ENCODE measurements around the gene GMDS. TPM values are rescaled to one million over a fixed set of nuclear protein-coding genes. Genes with fewer than 3 reads are reported as not detected.

The GMDS gene
- total RNA-seq, 5 donors from 2014 or later (not counting 1 experiment from before 2014, with no cell fraction given), result 12.9 to 21.5 (median 14.6) TPM

GRCh38 chr6:2097464-2097863 lies 147.9 kb downstream of the GMDS start:
- H3K9me3 ChIP-seq, result no peaks in the 10 kb centered on the region
- Mint-ChIP-seq H3K27me3 (no peaks in the 10 kb centered on the region), H3K36me3 (peaks cover 8% of the 10 kb centered on the region), H3K4me1 (no peaks in the 10 kb centered on the region), H3K9me3 (no peaks in the 10 kb centered on the region), H3K4me3 (no peak overlapping the region), H3K27ac (no peak overlapping the region)
- H3K27ac ChIP-seq (ENCODE audit: low read length), result no peak overlapping the region
- ChIA-PET CTCF (interaction anchor here (0.6 to 0.8 kb wide), 2 partner anchors 307 to 458 kb away, joined by 4 to 5 read pairs; no protein-coding TSS in a partner anchor), POLR2A (interaction anchor here (0.6 to 0.7 kb wide), 2 partner anchors 439 to 1838 kb away, joined by 5 to 8 read pairs; no protein-coding TSS in a partner anchor)
- no peak for ATAC-seq (replicated peaks in 1 of 4)
- H3K4me1 ChIP-seq (ENCODE audit: control insufficient read depth in 1 of 2, extremely low read depth in 1 of 2, insufficient read depth in 2 of 2, low read length in 2 of 2), result peaks cover 0 to 2% of the 10 kb centered on the region in 2 experiments
- no CpG with 5 or more reads among the region's 3 CpGs for WGBS (ENCODE audit: insufficient coverage)
- no peaks in the 10 kb centered on the region for H3K36me3 ChIP-seq (ENCODE audit: control insufficient read depth in 2 of 2, extremely low read depth in 1 of 2, insufficient read depth in 1 of 2, low read length in 1 of 2)
- DNase-seq, result no peak
- H3K4me3 ChIP-seq (ENCODE audit: control insufficient read depth in 1 of 2, extremely low read depth in 1 of 2, low read length in 1 of 2), result no peak overlapping the region
- H3K27me3 ChIP-seq (replicated peaks in 1 of 2; ENCODE audit: control insufficient read depth in 2 of 2, extremely low read depth in 1 of 2, insufficient read depth in 2 of 2, low read length in 1 of 2), result no peaks in the 10 kb centered on the region

DNA sequence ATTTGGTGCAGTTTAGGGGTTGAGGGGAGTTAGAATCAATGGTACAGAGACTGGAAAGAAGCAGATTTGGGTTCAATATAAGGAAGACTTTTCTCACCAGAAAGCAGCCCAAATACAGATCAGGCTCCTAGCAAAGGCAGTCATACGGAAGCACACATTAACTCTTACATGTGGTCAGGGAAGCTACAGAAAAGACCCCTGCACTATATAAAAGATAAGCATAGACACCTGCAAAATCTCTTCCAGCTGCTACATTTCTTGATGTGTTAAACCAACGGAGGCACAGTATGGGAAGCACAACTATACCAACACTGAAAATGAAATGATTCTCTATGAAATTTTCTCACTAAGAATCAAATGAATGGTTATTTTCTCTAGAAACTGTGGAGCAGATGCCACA lies 150.8 kb downstream of the GMDS start:
- Histone ChIP-seq H3K27me3 (replicated peaks in 1 of 2; ENCODE audit: control insufficient read depth in 2 of 2, extremely low read depth in 1 of 2, insufficient read depth in 2 of 2, low read length in 1 of 2) (no peaks in the 10 kb centered on the region), H3K36me3 (ENCODE audit: control insufficient read depth in 2 of 2, extremely low read depth in 1 of 2, insufficient read depth in 1 of 2, low read length in 1 of 2) (no peaks in the 10 kb centered on the region), H3K9me3 (no peaks in the 10 kb centered on the region), H3K4me3 (ENCODE audit: control insufficient read depth in 1 of 2, extremely low read depth in 1 of 2, low read length in 1 of 2) (no peak overlapping the region), H3K4me1 (ENCODE audit: control insufficient read depth in 1 of 2, extremely low read depth in 1 of 2, insufficient read depth in 2 of 2, low read length in 2 of 2) (peaks cover 0 to 2% of the 10 kb centered on the region in 2 experiments), H3K27ac (ENCODE audit: low read length) (no peak overlapping the region)
- H3K36me3 Mint-ChIP-seq, result peaks cover 22% of the 10 kb centered on the region
- CTCF ChIA-PET, result interaction anchor here in 1 of 2 donors (0.7 kb wide), 1 partner anchor 43 kb away, joined by 4 read pairs; no protein-coding TSS in a partner anchor
- POLR2A ChIA-PET, result no interaction called here
- 80% methylated on average over 2 of the region's 2 CpGs for WGBS (ENCODE audit: insufficient coverage)
- H3K4me1 Mint-ChIP-seq, result no peaks in the 10 kb centered on the region
- H3K27me3 Mint-ChIP-seq, result no peaks in the 10 kb centered on the region
- DNase-seq, result no peak
- no peak overlapping the region for H3K4me3 Mint-ChIP-seq
- no peak overlapping the region for H3K27ac Mint-ChIP-seq
- ATAC-seq (replicated peaks in 1 of 4), result no peak
- H3K9me3 Mint-ChIP-seq, result no peaks in the 10 kb centered on the region

DNA sequence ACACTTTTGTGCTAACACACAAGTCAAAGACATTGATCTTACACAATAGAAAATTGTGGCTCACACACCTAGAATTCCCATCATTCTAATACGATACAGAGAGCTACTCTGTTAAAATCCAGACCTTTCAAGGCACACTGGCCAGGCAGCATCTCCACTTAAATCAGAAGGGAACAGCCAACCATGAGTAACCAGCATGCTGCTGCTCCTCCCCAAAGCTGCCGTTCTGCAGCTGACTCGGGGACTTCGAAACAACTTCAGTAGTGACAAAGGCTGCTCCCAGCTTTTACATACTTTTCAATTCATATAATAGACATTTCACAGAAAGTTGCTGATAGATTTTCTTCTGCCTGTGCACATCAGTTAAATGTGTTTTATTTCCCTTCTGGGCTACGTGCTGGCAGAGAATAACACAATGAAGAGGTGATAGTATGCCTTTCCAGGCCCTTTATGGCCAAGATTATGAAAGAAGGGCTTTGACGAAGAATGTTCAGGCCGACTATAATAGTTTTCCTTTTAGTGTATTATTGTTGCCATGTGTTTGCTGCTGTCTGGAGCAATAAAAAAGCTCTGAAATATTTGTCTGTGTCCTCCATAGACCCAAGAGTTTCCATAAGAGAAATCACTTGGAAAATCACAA lies 159.0 kb downstream of the GMDS start:
- Histone ChIP-seq H3K9me3 (no peaks in the 10 kb centered on the region), H3K4me3 (ENCODE audit: control insufficient read depth in 1 of 2, extremely low read depth in 1 of 2, low read length in 1 of 2) (no peak overlapping the region), H3K4me1 (ENCODE audit: control insufficient read depth in 1 of 2, extremely low read depth in 1 of 2, insufficient read depth in 2 of 2, low read length in 2 of 2) (peaks cover 4 to 6% of the 10 kb centered on the region in 2 experiments), H3K27ac (ENCODE audit: low read length) (no peak overlapping the region), H3K36me3 (ENCODE audit: control insufficient read depth in 2 of 2, extremely low read depth in 1 of 2, insufficient read depth in 1 of 2, low read length in 1 of 2) (no peaks in the 10 kb centered on the region), H3K27me3 (replicated peaks in 1 of 2; ENCODE audit: control insufficient read depth in 2 of 2, extremely low read depth in 1 of 2, insufficient read depth in 2 of 2, low read length in 1 of 2) (no peaks in the 10 kb centered on the region)
- CTCF ChIA-PET, result no interaction called here
- ATAC-seq (replicated peaks in 1 of 4) (no peak), DNase-seq (no peak)
- POLR2A ChIA-PET, result no interaction called here
- Mint-ChIP-seq H3K9me3 (no peaks in the 10 kb centered on the region), H3K27ac (no peak overlapping the region), H3K4me1 (peaks cover 15 to 20% (median 17%) of the 10 kb centered on the region in 3 donors), H3K36me3 (peaks cover 30% of the 10 kb centered on the region), H3K27me3 (no peaks in the 10 kb centered on the region), H3K4me3 (no peak overlapping the region)
- 96% methylated on average over 4 of the region's 7 CpGs for WGBS (ENCODE audit: insufficient coverage)

- no peak overlapping the region for H3K27ac Mint-ChIP-seq
- peaks cover 20 to 26% (median 21%) of the 10 kb centered on the region in 3 donors for H3K4me1 Mint-ChIP-seq
- H3K27me3 Mint-ChIP-seq, result no peaks in the 10 kb centered on the region
- Histone ChIP-seq H3K27me3 (replicated peaks in 1 of 2; ENCODE audit: control insufficient read depth in 2 of 2, extremely low read depth in 1 of 2, insufficient read depth in 2 of 2, low read length in 1 of 2) (no peaks in the 10 kb centered on the region), H3K27ac (ENCODE audit: low read length) (no peak overlapping the region), H3K36me3 (ENCODE audit: control insufficient read depth in 2 of 2, extremely low read depth in 1 of 2, insufficient read depth in 1 of 2, low read length in 1 of 2) (no peaks in the 10 kb centered on the region), H3K4me3 (ENCODE audit: control insufficient read depth in 1 of 2, extremely low read depth in 1 of 2, low read length in 1 of 2) (no peak overlapping the region), H3K9me3 (no peaks in the 10 kb centered on the region), H3K4me1 (ENCODE audit: control insufficient read depth in 1 of 2, extremely low read depth in 1 of 2, insufficient read depth in 2 of 2, low read length in 2 of 2) (peaks cover 6 to 9% of the 10 kb centered on the region in 2 experiments)
- ChIA-PET CTCF (interaction anchor here in 1 of 2 donors (0.6 kb wide), 1 partner anchor 489 kb away, joined by 3 read pairs; no protein-coding TSS in a partner anchor), POLR2A (no interaction called here)
- H3K4me3 Mint-ChIP-seq, result no peak overlapping the region
- peaks cover 23% of the 10 kb centered on the region for H3K36me3 Mint-ChIP-seq
- ATAC-seq (replicated peaks in 1 of 4), result no peak
- DNase-seq, result no peak
- peaks cover 0 to 1% (median 0%) of the 10 kb centered on the region in 3 donors for H3K9me3 Mint-ChIP-seq
- WGBS (ENCODE audit: insufficient coverage), result 89% methylated on average over 3 of the region's 4 CpGs
These were observed 159.7 kb downstream of the GMDS start for GRCh38 chr6:2085657-2086056.

DNA sequence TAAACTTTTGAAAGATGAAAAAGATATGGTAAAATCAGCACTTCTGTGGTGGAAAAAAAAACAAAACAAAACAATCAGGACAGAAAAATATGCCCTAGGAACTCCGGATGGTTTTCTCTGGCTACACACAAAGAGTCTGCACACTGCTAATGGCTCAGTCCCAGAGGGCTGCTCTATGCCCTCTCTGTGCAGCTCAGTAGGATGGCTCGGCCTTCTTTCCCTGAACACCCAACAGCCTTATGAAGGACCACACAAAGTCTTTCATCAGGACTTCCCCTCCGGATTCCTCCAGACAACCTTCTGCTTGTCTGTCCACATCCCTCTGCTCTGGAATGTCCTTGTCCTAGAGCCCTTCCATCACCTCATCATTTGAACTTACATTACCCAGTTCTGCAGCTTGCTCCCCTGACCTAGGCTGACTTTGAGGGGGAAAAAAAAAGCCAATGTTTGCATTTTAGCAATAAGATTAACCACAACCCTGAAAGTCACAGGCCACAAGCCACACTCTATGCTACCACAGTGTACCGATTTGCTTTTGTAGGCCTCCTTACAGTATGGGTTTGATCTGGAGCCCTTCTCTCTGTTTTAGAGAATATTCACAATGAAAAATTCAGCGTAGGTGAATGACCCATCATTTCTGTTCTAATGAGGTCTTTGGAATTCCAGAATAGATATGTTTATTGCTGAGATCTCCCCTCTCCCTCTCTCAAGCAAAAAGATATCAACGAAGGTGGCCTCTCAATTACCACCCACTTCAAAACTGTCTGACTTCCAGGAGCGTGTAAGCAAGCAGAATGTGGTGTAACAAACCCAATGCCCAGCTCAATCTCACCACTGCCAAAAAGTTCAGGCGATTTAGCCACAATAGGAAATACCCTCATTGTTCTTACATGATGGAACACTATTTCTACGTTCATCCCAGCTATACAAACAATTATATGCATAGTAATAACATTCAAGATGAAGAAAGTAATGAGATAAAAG lies 164.0 kb downstream of the GMDS start:
- no peaks in the 10 kb centered on the region for H3K27me3 Mint-ChIP-seq
- 39% methylated on average over 4 of the region's 9 CpGs for WGBS (ENCODE audit: insufficient coverage)
- Histone ChIP-seq H3K4me3 (ENCODE audit: control insufficient read depth in 1 of 2, extremely low read depth in 1 of 2, low read length in 1 of 2) (no peak overlapping the region), H3K27me3 (replicated peaks in 1 of 2; ENCODE audit: control insufficient read depth in 2 of 2, extremely low read depth in 1 of 2, insufficient read depth in 2 of 2, low read length in 1 of 2) (no peaks in the 10 kb centered on the region), H3K4me1 (ENCODE audit: control insufficient read depth in 1 of 2, extremely low read depth in 1 of 2, insufficient read depth in 2 of 2, low read length in 2 of 2) (peaks cover 6 to 9% of the 10 kb centered on the region in 2 experiments), H3K27ac (ENCODE audit: low read length) (no peak overlapping the region), H3K9me3 (peaks cover 7% of the 10 kb centered on the region), H3K36me3 (ENCODE audit: control insufficient read depth in 2 of 2, extremely low read depth in 1 of 2, insufficient read depth in 1 of 2, low read length in 1 of 2) (no peaks in the 10 kb centered on the region)
- ChIA-PET POLR2A (no interaction called here), CTCF (no interaction called here)
- H3K27ac Mint-ChIP-seq, result no peak overlapping the region
- peaks cover 25% of the 10 kb centered on the region for H3K36me3 Mint-ChIP-seq
- DNase-seq (peak in 1 of 35 experiments; percentile 22), ATAC-seq (replicated peaks in 1 of 4) (peak in 1 of 4 experiments; percentile 58)
- H3K4me3 Mint-ChIP-seq, result peak overlapping the region in 1 of 3 donors; percentile 38
- peaks cover 11 to 27% (median 20%) of the 10 kb centered on the region in 3 donors for H3K9me3 Mint-ChIP-seq
- H3K4me1 Mint-ChIP-seq, result peaks cover 22 to 32% (median 22%) of the 10 kb centered on the region in 3 donors

DNA sequence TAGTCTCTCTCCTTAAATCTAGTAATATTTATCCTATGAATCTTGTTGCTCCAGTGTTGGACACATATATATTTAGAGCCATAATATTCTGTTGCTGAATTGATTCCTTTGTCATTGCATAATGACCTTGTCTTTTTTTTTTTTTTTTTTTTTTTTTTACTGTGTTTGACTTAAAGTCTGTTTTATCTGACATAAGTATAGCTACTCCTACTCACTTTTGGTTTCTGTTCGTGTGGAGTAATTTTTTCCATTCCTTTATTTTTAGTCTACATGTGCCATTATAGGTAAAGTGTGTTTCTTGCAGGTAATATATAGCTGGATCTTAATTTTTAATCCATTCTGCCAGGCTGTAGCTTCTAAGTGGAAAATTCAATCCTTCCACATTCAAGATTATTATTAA lies 166.5 kb downstream of the GMDS start:
- Histone ChIP-seq H3K4me1 (ENCODE audit: control insufficient read depth in 1 of 2, extremely low read depth in 1 of 2, insufficient read depth in 2 of 2, low read length in 2 of 2) (peaks cover 6 to 9% of the 10 kb centered on the region in 2 experiments), H3K4me3 (ENCODE audit: control insufficient read depth in 1 of 2, extremely low read depth in 1 of 2, low read length in 1 of 2) (no peak overlapping the region), H3K36me3 (ENCODE audit: control insufficient read depth in 2 of 2, extremely low read depth in 1 of 2, insufficient read depth in 1 of 2, low read length in 1 of 2) (no peaks in the 10 kb centered on the region), H3K27me3 (replicated peaks in 1 of 2; ENCODE audit: control insufficient read depth in 2 of 2, extremely low read depth in 1 of 2, insufficient read depth in 2 of 2, low read length in 1 of 2) (no peaks in the 10 kb centered on the region), H3K27ac (ENCODE audit: low read length) (no peak overlapping the region), H3K9me3 (peaks cover 7% of the 10 kb centered on the region)
- no peak for DNase-seq
- H3K9me3 Mint-ChIP-seq, result peaks cover 11 to 27% (median 20%) of the 10 kb centered on the region in 3 donors
- H3K27me3 Mint-ChIP-seq, result no peaks in the 10 kb centered on the region
- no peak overlapping the region for H3K27ac Mint-ChIP-seq
- no CpG with 5 or more reads among the region's 1 CpG for WGBS (ENCODE audit: insufficient coverage)
- H3K4me1 Mint-ChIP-seq, result peaks cover 22 to 32% (median 22%) of the 10 kb centered on the region in 3 donors
- ChIA-PET CTCF (no interaction called here), POLR2A (interaction anchor here in 1 of 2 donors (0.6 kb wide), 1 partner anchor 390 kb away, joined by 9 read pairs; no protein-coding TSS in a partner anchor)
- H3K4me3 Mint-ChIP-seq, result no peak overlapping the region
- no peak for ATAC-seq (replicated peaks in 1 of 4)
- peaks cover 21% of the 10 kb centered on the region for H3K36me3 Mint-ChIP-seq

Measured in T-cell (primary cell).